Prostate gland (tissue), 2 donors: ENCODE measurements around the gene TP53RK. TPM values are rescaled to one million over a fixed set of nuclear protein-coding genes. Genes with fewer than 3 reads are reported as not detected.

Source experiments
- DNase-seq: peaks from one replicate; pipeline ENCODE4 v3.0.0-alpha.2; 2019; ENCODE audit warnings: low spot score
- H3K27ac ChIP-seq, 2 donors: fragments of 200-600 bp; sonication (generic); 2 replicates each; pipeline ENCODE4 v1.5.1; 2017 to 2019
- H3K27me3 ChIP-seq: fragments of 200-600 bp; sonication (generic); replicated peaks from 2 replicates; pipeline ENCODE4 v1.5.1; 2019; ENCODE audit not compliant: insufficient read depth
- H3K36me3 ChIP-seq, 2 donors: fragments of 200-600 bp; sonication (generic); 1 replicate in 1 of 2; 2 replicates in 1 of 2; pipeline versions ENCODE4 v1.5.1 to v1.8.1; 2017 to 2019
- H3K4me1 ChIP-seq: fragments of 200-600 bp; sonication (generic); replicated peaks from 2 replicates; pipeline ENCODE4 v1.5.1; 2019
- H3K4me3 ChIP-seq, 2 donors: fragments of 200-600 bp; sonication (generic); 2 replicates each; pipeline ENCODE4 v1.5.1; 2017 to 2019
- H3K9me3 ChIP-seq: fragments of 200-600 bp; sonication (generic); 2 replicates; pipeline ENCODE4 v1.5.1; 2017
- POLR2A ChIP-seq: fragments of 450-650 bp; IDR thresholded peaks from one replicate; pipeline ENCODE4 v1.6.1; 2016; ENCODE audit warnings: antibody characterized with exemption, mild to moderate bottlenecking
- POLR2AphosphoS5 ChIP-seq: sonication (generic); formaldehyde crosslinking; IDR thresholded peaks from one replicate; pipeline ENCODE4 v1.6.1; 2017; ENCODE audit warnings: antibody characterized with exemption
- WGBS: methylation state at CpG from one replicate; pipeline ENCODE4 v1.1.5; 2018; 5-methylcytosine and 5-hydroxymethylcytosine counted together
- intact Hi-C: fragments of 100-400 bp; cut with DNase I; formaldehyde crosslinking; loops from one replicate; pipeline ENCODE4 v1.14.2; 2022
- total RNA-seq, 2 donors: library from RNA; depleted of rRNA; stranded (reverse); fragments of >200 nt; gene quantifications; one replicate each; pipeline ENCODE4 v1.1.0, GENCODE V29; 2016
- TF ChIP-seq, protein P1 (sequence below), 4 experiments: fragments of 200-600 bp in 2 of 4; fragments of 450-650 bp in 2 of 4; sonication (generic) in 2 of 4; IDR thresholded peaks; 1 replicate in 3 of 4; 2 replicates in 1 of 4; pipeline ENCODE4 v1.5.1; 2016 to 2019; ENCODE audit warnings: antibody characterized with exemption in 4 of 4, mild to moderate bottlenecking in 2 of 4, moderate library complexity in 2 of 4

Gene TP53RK
- total RNA-seq, 2 donors from 2014 or later, result 23.2 to 29.6 TPM

GRCh38 chr20:46649965-46650542, 39.2 kb downstream of the TP53RK start:
- DNase-seq, result no peak
- intact Hi-C loops, result no loop called here

GRCh38 chr20:46649650-46649949, 39.6 kb downstream of the TP53RK start:
- TF ChIP-seq POLR2AphosphoS5, result no peak
- intact Hi-C loops, result no loop called here
- DNase-seq, result no peak
- no peaks in the 10 kb centered on the region for H3K9me3 ChIP-seq
- no peaks in the 10 kb centered on the region for H3K27me3 ChIP-seq
- H3K4me1 ChIP-seq, result no peaks in the 10 kb centered on the region
- WGBS, result 70% methylated on average over 3 of the region's 3 CpGs
- no peak overlapping the region for H3K27ac ChIP-seq
- no peaks in the 10 kb centered on the region for H3K36me3 ChIP-seq
- no peak overlapping the region for H3K4me3 ChIP-seq

More at GRCh38 chr20:46649965-46650542, 39.2 kb downstream of the TP53RK start:
- Histone ChIP-seq H3K27ac (no peak overlapping the region), H3K4me3 (no peak overlapping the region), H3K36me3 (no peaks in the 10 kb centered on the region), H3K4me1 (no peaks in the 10 kb centered on the region), H3K9me3 (no peaks in the 10 kb centered on the region), H3K27me3 (no peaks in the 10 kb centered on the region)
- 93% methylated on average over 9 of the region's 9 CpGs for WGBS
- TF ChIP-seq, protein P1, sequence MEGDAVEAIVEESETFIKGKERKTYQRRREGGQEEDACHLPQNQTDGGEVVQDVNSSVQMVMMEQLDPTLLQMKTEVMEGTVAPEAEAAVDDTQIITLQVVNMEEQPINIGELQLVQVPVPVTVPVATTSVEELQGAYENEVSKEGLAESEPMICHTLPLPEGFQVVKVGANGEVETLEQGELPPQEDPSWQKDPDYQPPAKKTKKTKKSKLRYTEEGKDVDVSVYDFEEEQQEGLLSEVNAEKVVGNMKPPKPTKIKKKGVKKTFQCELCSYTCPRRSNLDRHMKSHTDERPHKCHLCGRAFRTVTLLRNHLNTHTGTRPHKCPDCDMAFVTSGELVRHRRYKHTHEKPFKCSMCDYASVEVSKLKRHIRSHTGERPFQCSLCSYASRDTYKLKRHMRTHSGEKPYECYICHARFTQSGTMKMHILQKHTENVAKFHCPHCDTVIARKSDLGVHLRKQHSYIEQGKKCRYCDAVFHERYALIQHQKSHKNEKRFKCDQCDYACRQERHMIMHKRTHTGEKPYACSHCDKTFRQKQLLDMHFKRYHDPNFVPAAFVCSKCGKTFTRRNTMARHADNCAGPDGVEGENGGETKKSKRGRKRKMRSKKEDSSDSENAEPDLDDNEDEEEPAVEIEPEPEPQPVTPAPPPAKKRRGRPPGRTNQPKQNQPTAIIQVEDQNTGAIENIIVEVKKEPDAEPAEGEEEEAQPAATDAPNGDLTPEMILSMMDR (IDR thresholded peaks at IDR 0.05), result no peak
- TF ChIP-seq POLR2AphosphoS5 (no peak), POLR2A (no peak)

DNA sequence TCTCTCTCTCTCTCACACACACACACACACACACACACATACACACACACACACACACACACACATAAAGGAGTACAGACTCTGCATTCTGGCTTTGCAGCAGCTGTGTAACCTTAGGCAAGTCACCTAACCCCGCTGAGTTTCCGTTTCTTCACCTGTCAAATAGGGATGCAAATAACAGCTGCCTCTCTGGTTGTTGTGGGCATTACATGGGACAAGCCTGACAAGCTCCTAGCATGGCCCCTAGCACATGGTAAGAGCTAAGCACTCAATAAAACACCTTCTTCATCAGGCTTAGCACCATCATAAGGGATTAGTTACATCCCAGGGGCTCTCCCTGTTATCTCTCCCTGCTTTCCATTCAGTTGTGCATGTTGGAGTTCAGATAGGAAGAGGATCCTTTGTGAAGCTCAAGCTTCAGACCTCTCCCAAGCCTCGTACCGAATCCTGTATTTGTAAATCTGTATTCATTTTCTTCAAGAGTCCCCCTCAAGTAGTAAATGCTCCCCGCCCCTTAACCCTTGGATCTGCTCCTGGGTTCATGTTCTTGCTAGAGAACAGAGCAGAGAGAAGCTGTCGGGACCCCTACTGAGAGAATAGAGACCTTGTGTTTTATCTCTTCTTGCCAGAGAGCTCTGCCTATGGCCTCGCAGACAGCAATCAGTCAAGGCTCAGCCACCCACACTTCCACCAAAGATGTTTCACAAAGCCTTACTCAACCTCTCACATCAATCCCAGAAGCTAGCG, 40.2 kb downstream of the TP53RK start:
- no peaks in the 10 kb centered on the region for H3K27me3 ChIP-seq
- H3K4me1 ChIP-seq, result no peaks in the 10 kb centered on the region
- no peak overlapping the region for H3K4me3 ChIP-seq
- H3K27ac ChIP-seq, result no peak overlapping the region
- intact Hi-C loops, result no loop called here
- no peaks in the 10 kb centered on the region for H3K9me3 ChIP-seq
- DNase-seq, result no peak
- WGBS, result 79% methylated on average over 8 of the region's 8 CpGs
- no peaks in the 10 kb centered on the region for H3K36me3 ChIP-seq
- TF ChIP-seq, protein P1 (IDR thresholded peaks at IDR 0.05), result no peak
- TF ChIP-seq POLR2AphosphoS5 (no peak), POLR2A (no peak)

GRCh38 chr20:46647469-46647868, 41.8 kb downstream of the TP53RK start:
- no peaks in the 10 kb centered on the region for H3K36me3 ChIP-seq
- no peaks in the 10 kb centered on the region for H3K4me1 ChIP-seq
- H3K27ac ChIP-seq, result no peak overlapping the region
- no peak for DNase-seq
- intact Hi-C loops, result no loop called here
- TF ChIP-seq POLR2A, result no peak
- TF ChIP-seq POLR2AphosphoS5, result no peak
- TF ChIP-seq, protein P1 (IDR thresholded peaks at IDR 0.05), result no peak
- WGBS, result 52% methylated on average over 4 of the region's 4 CpGs
- no peak overlapping the region for H3K4me3 ChIP-seq
- no peaks in the 10 kb centered on the region for H3K9me3 ChIP-seq
- H3K27me3 ChIP-seq, result no peaks in the 10 kb centered on the region

- 90% methylated on average over 3 of the region's 3 CpGs for WGBS
- DNase-seq, result no peak
- Histone ChIP-seq H3K27ac (no peak overlapping the region), H3K36me3 (no peaks in the 10 kb centered on the region), H3K9me3 (no peaks in the 10 kb centered on the region), H3K4me1 (no peaks in the 10 kb centered on the region), H3K27me3 (no peaks in the 10 kb centered on the region), H3K4me3 (no peak overlapping the region)
- intact Hi-C loops, result no loop called here
- no peak for TF ChIP-seq POLR2AphosphoS5
- TF ChIP-seq, protein P1 (IDR thresholded peaks at IDR 0.05), result no peak
- no peak for TF ChIP-seq POLR2A
Measured at GRCh38 chr20:46646659-46647380, 42.4 kb downstream of the TP53RK start.
